GM12873 (cell line): ENCODE results near the gene WDPCP.

Experiments used
- TF ChIP-seq, protein P1 (sequence below): IDR thresholded peaks from 2 replicates; pipeline ENCODE4 v1.5.1; 2012; ENCODE audit warnings: low read depth, mild to moderate bottlenecking, moderate library complexity, low read length, control low read depth; ENCODE audit not compliant: insufficient read depth; ENCODE audit errors: missing control alignments

WDPCP gene

DNA sequence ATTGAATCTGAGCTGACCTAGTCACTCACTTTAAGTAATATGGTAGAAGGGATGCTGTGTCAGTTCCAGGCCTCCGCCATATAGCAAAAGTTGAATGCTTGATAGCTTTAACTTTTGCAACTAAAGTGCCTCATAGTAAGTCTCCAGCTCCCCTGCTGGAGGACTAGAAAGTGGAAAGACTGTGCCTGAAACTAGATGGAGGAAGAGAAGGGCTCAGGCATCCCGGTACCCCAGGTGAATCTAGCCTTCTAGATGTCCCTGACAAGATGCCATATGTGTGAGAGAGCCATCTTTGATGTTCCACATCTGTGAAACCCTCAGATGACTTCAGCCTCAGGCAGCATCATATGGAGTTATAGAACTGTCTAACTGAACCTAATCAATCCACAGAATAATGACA lies 516.6 kb downstream of the WDPCP start:
- TF ChIP-seq, protein P1, sequence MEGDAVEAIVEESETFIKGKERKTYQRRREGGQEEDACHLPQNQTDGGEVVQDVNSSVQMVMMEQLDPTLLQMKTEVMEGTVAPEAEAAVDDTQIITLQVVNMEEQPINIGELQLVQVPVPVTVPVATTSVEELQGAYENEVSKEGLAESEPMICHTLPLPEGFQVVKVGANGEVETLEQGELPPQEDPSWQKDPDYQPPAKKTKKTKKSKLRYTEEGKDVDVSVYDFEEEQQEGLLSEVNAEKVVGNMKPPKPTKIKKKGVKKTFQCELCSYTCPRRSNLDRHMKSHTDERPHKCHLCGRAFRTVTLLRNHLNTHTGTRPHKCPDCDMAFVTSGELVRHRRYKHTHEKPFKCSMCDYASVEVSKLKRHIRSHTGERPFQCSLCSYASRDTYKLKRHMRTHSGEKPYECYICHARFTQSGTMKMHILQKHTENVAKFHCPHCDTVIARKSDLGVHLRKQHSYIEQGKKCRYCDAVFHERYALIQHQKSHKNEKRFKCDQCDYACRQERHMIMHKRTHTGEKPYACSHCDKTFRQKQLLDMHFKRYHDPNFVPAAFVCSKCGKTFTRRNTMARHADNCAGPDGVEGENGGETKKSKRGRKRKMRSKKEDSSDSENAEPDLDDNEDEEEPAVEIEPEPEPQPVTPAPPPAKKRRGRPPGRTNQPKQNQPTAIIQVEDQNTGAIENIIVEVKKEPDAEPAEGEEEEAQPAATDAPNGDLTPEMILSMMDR: no peak
